Measurements from ENCODE around the gene DFFA. TPM values are rescaled to one million over a fixed set of nuclear protein-coding genes. Genes with fewer than 3 reads are reported as not detected.

DFFA gene
- polyA plus RNA-seq, 1 of the 3 experiments (the other 2 are of a cell fraction): 42.3 TPM

DNA sequence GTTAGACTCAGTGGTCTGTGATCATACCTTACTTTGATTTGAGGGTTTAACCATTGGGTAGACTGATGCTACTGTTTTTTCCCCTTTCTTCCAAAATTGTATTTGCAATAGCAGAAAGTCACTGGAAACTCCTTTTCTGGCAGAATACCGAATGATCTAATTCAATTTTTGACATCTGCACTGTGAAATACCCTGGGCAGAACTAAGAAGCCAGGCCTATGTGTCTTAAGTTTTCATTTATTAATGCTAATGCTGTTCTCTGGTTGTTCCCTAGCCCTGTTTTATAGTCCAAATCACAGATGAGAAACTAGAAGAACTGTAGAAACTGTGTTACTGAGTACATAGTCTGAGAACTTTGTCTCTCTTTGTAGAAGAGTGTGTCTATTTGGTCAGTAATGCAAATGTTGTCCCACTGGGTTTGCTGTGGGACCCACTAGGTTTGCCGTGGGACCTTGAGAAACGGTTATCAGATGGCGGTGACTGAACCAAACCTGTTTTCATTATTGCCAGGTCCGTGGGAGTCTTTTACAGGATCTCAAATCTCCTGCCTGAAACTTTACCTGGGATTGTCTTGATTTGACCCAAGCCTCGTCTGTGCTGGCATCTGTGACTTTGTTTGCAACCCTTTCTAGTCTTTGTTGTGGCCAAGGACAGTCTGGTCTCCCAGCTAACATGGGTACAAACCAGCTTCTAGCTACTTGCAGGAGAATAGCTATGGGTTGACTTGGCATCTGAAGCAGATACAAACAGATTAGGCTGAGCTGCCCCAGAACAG, 43.8 kb upstream of the DFFA start:
- 91% methylated on average over 6 of the region's 6 CpGs for WGBS (ENCODE audit: low lambda C conversion rate)
- no peaks in the 10 kb centered on the region for H3K36me3 ChIP-seq (replicated peaks in 1 of 2; ENCODE audit: control insufficient read depth in 1 of 2, insufficient read depth in 2 of 2, low read length in 1 of 2)
- no peak overlapping the region for H3K4me2 ChIP-seq
- CTCF ChIA-PET: interaction anchor here (0.8 to 2.8 kb wide), 7 partner anchors 9 to 426 kb away, joined by 3 to 10 read pairs (median 5); no protein-coding TSS in a partner anchor
- POLR2A ChIA-PET: no interaction called here
- H3K4me1 ChIP-seq (ENCODE audit: control insufficient read depth in 1 of 2, insufficient read depth in 2 of 2, low read depth in 1 of 2, low read length in 1 of 2): peaks cover 23 to 43% of the 10 kb centered on the region in 2 experiments
- H3K4me3 ChIP-seq (ENCODE audit: low read depth in 2 of 2, low read length in 1 of 2): no peak overlapping the region
- H3F3A ChIP-seq (replicated peaks; ENCODE audit: insufficient read depth): peaks cover 10% of the 10 kb centered on the region
- no peak overlapping the region for H3K27ac ChIP-seq (ENCODE audit: low read depth in 2 of 2, low read length in 1 of 2)
- no peaks in the 10 kb centered on the region for H3K27me3 ChIP-seq (ENCODE audit: insufficient read depth)
- no peak for DNase-seq
- H3K9me2 ChIP-seq: no peaks in the 10 kb centered on the region
- peaks cover 70% of the 10 kb centered on the region for H3K79me2 ChIP-seq (ENCODE audit: insufficient read depth)
- H4K20me1 ChIP-seq (ENCODE audit: insufficient read depth): no peaks in the 10 kb centered on the region; the same call in 1 of the 2 replicates
- no peak overlapping the region for H2AFZ ChIP-seq (ENCODE audit: low read depth)
- H3K9ac ChIP-seq: no peak overlapping the region
- no peaks in the 10 kb centered on the region for H3K9me3 ChIP-seq
- TF ChIP-seq ELF1 (IDR thresholded peaks at IDR 0.05): no peak
- TF ChIP-seq, protein P1, sequence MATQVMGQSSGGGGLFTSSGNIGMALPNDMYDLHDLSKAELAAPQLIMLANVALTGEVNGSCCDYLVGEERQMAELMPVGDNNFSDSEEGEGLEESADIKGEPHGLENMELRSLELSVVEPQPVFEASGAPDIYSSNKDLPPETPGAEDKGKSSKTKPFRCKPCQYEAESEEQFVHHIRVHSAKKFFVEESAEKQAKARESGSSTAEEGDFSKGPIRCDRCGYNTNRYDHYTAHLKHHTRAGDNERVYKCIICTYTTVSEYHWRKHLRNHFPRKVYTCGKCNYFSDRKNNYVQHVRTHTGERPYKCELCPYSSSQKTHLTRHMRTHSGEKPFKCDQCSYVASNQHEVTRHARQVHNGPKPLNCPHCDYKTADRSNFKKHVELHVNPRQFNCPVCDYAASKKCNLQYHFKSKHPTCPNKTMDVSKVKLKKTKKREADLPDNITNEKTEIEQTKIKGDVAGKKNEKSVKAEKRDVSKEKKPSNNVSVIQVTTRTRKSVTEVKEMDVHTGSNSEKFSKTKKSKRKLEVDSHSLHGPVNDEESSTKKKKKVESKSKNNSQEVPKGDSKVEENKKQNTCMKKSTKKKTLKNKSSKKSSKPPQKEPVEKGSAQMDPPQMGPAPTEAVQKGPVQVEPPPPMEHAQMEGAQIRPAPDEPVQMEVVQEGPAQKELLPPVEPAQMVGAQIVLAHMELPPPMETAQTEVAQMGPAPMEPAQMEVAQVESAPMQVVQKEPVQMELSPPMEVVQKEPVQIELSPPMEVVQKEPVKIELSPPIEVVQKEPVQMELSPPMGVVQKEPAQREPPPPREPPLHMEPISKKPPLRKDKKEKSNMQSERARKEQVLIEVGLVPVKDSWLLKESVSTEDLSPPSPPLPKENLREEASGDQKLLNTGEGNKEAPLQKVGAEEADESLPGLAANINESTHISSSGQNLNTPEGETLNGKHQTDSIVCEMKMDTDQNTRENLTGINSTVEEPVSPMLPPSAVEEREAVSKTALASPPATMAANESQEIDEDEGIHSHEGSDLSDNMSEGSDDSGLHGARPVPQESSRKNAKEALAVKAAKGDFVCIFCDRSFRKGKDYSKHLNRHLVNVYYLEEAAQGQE (IDR thresholded peaks at IDR 0.05; ENCODE audit: low read depth, low read length): no peak
- no peak for TF ChIP-seq GATA2 (CRISPR knock-in tag; IDR thresholded peaks at IDR 0.05)
- TF ChIP-seq, protein P2, sequence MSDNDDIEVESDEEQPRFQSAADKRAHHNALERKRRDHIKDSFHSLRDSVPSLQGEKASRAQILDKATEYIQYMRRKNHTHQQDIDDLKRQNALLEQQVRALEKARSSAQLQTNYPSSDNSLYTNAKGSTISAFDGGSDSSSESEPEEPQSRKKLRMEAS (IDR thresholded peaks at IDR 0.05; ENCODE audit: low read depth): no peak
- TF ChIP-seq RCOR1 (IDR thresholded peaks at IDR 0.05; ENCODE audit: low read length): no peak
- TF ChIP-seq, protein P3, sequence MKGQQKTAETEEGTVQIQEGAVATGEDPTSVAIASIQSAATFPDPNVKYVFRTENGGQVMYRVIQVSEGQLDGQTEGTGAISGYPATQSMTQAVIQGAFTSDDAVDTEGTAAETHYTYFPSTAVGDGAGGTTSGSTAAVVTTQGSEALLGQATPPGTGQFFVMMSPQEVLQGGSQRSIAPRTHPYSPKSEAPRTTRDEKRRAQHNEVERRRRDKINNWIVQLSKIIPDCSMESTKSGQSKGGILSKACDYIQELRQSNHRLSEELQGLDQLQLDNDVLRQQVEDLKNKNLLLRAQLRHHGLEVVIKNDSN (IDR thresholded peaks at IDR 0.05; ENCODE audit: borderline replicate concordance, low read depth): no peak
- TF ChIP-seq TEAD4 (IDR thresholded peaks at IDR 0.05; ENCODE audit: borderline replicate concordance, insufficient read depth): no peak
- TF ChIP-seq SMC3 (IDR thresholded peaks at IDR 0.05; ENCODE audit: low read depth, low read length): no peak
- TF ChIP-seq CHD2 (IDR thresholded peaks at IDR 0.05; ENCODE audit: low read length, partially characterized antibody): no peak
- no peak for TF ChIP-seq RAD21 (IDR thresholded peaks at IDR 0.05; ENCODE audit: low read length)
- TF ChIP-seq RXRA (IDR thresholded peaks at IDR 0.05; ENCODE audit: borderline replicate concordance, low read depth): no peak
- TF ChIP-seq, protein P4, sequence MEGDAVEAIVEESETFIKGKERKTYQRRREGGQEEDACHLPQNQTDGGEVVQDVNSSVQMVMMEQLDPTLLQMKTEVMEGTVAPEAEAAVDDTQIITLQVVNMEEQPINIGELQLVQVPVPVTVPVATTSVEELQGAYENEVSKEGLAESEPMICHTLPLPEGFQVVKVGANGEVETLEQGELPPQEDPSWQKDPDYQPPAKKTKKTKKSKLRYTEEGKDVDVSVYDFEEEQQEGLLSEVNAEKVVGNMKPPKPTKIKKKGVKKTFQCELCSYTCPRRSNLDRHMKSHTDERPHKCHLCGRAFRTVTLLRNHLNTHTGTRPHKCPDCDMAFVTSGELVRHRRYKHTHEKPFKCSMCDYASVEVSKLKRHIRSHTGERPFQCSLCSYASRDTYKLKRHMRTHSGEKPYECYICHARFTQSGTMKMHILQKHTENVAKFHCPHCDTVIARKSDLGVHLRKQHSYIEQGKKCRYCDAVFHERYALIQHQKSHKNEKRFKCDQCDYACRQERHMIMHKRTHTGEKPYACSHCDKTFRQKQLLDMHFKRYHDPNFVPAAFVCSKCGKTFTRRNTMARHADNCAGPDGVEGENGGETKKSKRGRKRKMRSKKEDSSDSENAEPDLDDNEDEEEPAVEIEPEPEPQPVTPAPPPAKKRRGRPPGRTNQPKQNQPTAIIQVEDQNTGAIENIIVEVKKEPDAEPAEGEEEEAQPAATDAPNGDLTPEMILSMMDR (IDR thresholded peaks at IDR 0.05): no peak
- TF ChIP-seq POLR2AphosphoS5 (IDR thresholded peaks at IDR 0.05; ENCODE audit: low read depth, low read length): no peak
- TF ChIP-seq MEF2A (IDR thresholded peaks at IDR 0.05; ENCODE audit: borderline replicate concordance, low read depth): no peak
- TF ChIP-seq, protein P5, sequence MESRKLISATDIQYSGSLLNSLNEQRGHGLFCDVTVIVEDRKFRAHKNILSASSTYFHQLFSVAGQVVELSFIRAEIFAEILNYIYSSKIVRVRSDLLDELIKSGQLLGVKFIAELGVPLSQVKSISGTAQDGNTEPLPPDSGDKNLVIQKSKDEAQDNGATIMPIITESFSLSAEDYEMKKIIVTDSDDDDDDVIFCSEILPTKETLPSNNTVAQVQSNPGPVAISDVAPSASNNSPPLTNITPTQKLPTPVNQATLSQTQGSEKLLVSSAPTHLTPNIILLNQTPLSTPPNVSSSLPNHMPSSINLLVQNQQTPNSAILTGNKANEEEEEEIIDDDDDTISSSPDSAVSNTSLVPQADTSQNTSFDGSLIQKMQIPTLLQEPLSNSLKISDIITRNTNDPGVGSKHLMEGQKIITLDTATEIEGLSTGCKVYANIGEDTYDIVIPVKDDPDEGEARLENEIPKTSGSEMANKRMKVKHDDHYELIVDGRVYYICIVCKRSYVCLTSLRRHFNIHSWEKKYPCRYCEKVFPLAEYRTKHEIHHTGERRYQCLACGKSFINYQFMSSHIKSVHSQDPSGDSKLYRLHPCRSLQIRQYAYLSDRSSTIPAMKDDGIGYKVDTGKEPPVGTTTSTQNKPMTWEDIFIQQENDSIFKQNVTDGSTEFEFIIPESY (IDR thresholded peaks at IDR 0.05; ENCODE audit: borderline replicate concordance, low read depth): no peak
- no peak for TF ChIP-seq NFIC (IDR thresholded peaks at IDR 0.05; ENCODE audit: borderline replicate concordance)
- TF ChIP-seq FOXM1 (IDR thresholded peaks at IDR 0.05; ENCODE audit: low read depth): no peak
- TF ChIP-seq TCF12 (IDR thresholded peaks at IDR 0.05): no peak
- TF ChIP-seq, protein P6, sequence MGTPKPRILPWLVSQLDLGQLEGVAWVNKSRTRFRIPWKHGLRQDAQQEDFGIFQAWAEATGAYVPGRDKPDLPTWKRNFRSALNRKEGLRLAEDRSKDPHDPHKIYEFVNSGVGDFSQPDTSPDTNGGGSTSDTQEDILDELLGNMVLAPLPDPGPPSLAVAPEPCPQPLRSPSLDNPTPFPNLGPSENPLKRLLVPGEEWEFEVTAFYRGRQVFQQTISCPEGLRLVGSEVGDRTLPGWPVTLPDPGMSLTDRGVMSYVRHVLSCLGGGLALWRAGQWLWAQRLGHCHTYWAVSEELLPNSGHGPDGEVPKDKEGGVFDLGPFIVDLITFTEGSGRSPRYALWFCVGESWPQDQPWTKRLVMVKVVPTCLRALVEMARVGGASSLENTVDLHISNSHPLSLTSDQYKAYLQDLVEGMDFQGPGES (IDR thresholded peaks at IDR 0.05; ENCODE audit: low read depth, low read length): no peak

All from SK-N-SH (cell line).